T1000 (cell line): ENCODE results near the gene LAMB1.

Experiments used
- DNase-seq: peaks from one replicate; lab custom pipeline; 2025; ENCODE audit warnings: mixed read lengths; lab: John Stamatoyannopoulos, UW

LAMB1 gene

GRCh38 chr7:107998660-107999480 lies 4.1 kb downstream of the LAMB1 start:
- DNase-seq, result no peak

GRCh38 chr7:107998150-107998549 lies 4.8 kb downstream of the LAMB1 start:
- no peak for DNase-seq

GRCh38 chr7:107996072-107996882 lies 6.7 kb downstream of the LAMB1 start:
- no peak for DNase-seq

GRCh38 chr7:107995184-107996071 lies 7.5 kb downstream of the LAMB1 start:
- DNase-seq, result peak; percentile 33

- no peak for DNase-seq
These were observed 8.4 kb downstream of the LAMB1 start for GRCh38 chr7:107994421-107995030.

GRCh38 chr7:107993891-107994291 lies 9.1 kb downstream of the LAMB1 start:
- no peak for DNase-seq

- peak; percentile 10 for DNase-seq
These were observed 13.2 kb downstream of the LAMB1 start for GRCh38 chr7:107989618-107990373.

GRCh38 chr7:107982918-107983389 lies 20.0 kb downstream of the LAMB1 start:
- no peak for DNase-seq

GRCh38 chr7:107982042-107982840 lies 20.7 kb downstream of the LAMB1 start:
- no peak for DNase-seq

GRCh38 chr7:107981466-107981865 lies 21.5 kb downstream of the LAMB1 start:
- no peak for DNase-seq

GRCh38 chr7:107980671-107981190 lies 22.2 kb downstream of the LAMB1 start:
- no peak for DNase-seq

- no peak for DNase-seq
These were observed 22.8 kb downstream of the LAMB1 start for GRCh38 chr7:107980171-107980570.

- no peak for DNase-seq
These were observed 24.0 kb downstream of the LAMB1 start for GRCh38 chr7:107978815-107979408.

- DNase-seq, result no peak
These were observed 25.9 kb downstream of the LAMB1 start for GRCh38 chr7:107977048-107977447.

GRCh38 chr7:107976620-107977019 lies 26.3 kb downstream of the LAMB1 start:
- no peak for DNase-seq

GRCh38 chr7:107975394-107976013 lies 27.5 kb downstream of the LAMB1 start:
- DNase-seq, result no peak

GRCh38 chr7:107973861-107974260 lies 29.1 kb downstream of the LAMB1 start:
- DNase-seq, result no peak

- DNase-seq, result no peak
These were observed 30.0 kb downstream of the LAMB1 start for GRCh38 chr7:107972941-107973376.

- DNase-seq, result no peak
These were observed 30.9 kb downstream of the LAMB1 start for GRCh38 chr7:107972075-107972482.
